Testis (tissue), 3 donors: Measurements from ENCODE around the gene HS1BP3. TPM values are rescaled to one million over a fixed set of nuclear protein-coding genes. Genes with fewer than 3 reads are reported as not detected.

Experiments used
- DNase-seq: peaks from one replicate; pipeline ENCODE4 v3.0.0-alpha.2; 2019
- H3K27ac ChIP-seq, 2 donors: fragments of 200-600 bp; sonication (generic); one replicate each; pipeline ENCODE4 v1.5.1; 2019
- H3K27me3 ChIP-seq: fragments of 200-600 bp; sonication (generic); one replicate; pipeline ENCODE4 v1.5.1; 2019
- H3K36me3 ChIP-seq: fragments of 200-600 bp; sonication (generic); one replicate; pipeline ENCODE4 v1.5.1; 2017; ENCODE audit warnings: low read depth; ENCODE audit errors: missing control alignments
- H3K4me1 ChIP-seq: fragments of 200-600 bp; sonication (generic); one replicate; pipeline ENCODE4 v1.5.1; 2019
- H3K4me3 ChIP-seq, 2 donors: fragments of 200-600 bp; sonication (generic); one replicate each; pipeline ENCODE4 v1.5.1; 2017 to 2019
- H3K9me3 ChIP-seq: fragments of 200-600 bp; sonication (generic); one replicate; pipeline ENCODE4 v1.5.1; 2017
- CTCF ChIP-seq, 3 experiments: fragments of 450-650 bp in 2 of 3; fragments of 200-600 bp in 1 of 3; sonication (generic) in 1 of 3; IDR thresholded peaks; one replicate each; pipeline ENCODE4 v1.5.1; 2016 to 2019; ENCODE audit warnings: antibody characterized with exemption in 3 of 3, mild to moderate bottlenecking in 2 of 3, moderate library complexity in 1 of 3
- POLR2A ChIP-seq: fragments of 450-650 bp; IDR thresholded peaks from one replicate; pipeline ENCODE4 v1.6.1; 2017; ENCODE audit warnings: antibody characterized with exemption, mild to moderate bottlenecking, moderate library complexity
- WGBS, 2 donors: methylation state at CpG; one replicate each; pipeline ENCODE4 v1.1.5; 2018; 5-methylcytosine and 5-hydroxymethylcytosine counted together
- intact Hi-C: fragments of 100-400 bp; cut with DNase I; formaldehyde crosslinking; loops from one replicate; pipeline ENCODE4 v1.15.1; 2023; ENCODE audit warnings: low total_unique reads
- polyA plus RNA-seq: library from polyadenylated mRNA; stranded (reverse); fragments of 350-450 nt; fragmentation: Illumina TruSeq; extraction: RNeasy Lipid Tissue Mini Kit (QIAGEN cat#74804); gene quantifications from one replicate; pipeline ENCODE4 v1.2.3, GENCODE V29; 2014; ENCODE audit warnings: low read depth, low replicate concordance; ENCODE audit not compliant: insufficient read depth
- total RNA-seq, 2 donors: library from RNA; depleted of rRNA; stranded (reverse); fragments of >200 nt; gene quantifications; one replicate each; pipeline ENCODE4 v1.2.3, GENCODE V29; 2016

The HS1BP3 gene
- total and polyA plus RNA-seq, 3 donors from 2014 or later: 23.5 to 31.6 (median 25.0) TPM

GRCh38 chr2:20693317-20693716, 42.4 kb upstream of the HS1BP3 start:
- Histone ChIP-seq H3K4me1 (no peaks in the 10 kb centered on the region), H3K4me3 (no peak overlapping the region), H3K36me3 (no peaks in the 10 kb centered on the region), H3K9me3 (no peaks in the 10 kb centered on the region), H3K27me3 (no peaks in the 10 kb centered on the region), H3K27ac (no peak overlapping the region)
- intact Hi-C loops: no loop called here
- TF ChIP-seq POLR2A: no peak
- no peak for DNase-seq
- WGBS, 2 donors: 86 to 89% methylated on average over 3 of the region's 3 CpGs

GRCh38 chr2:20692081-20692480, 41.2 kb upstream of the HS1BP3 start:
- Histone ChIP-seq H3K27me3 (no peaks in the 10 kb centered on the region), H3K9me3 (no peaks in the 10 kb centered on the region), H3K27ac (no peak overlapping the region), H3K4me1 (no peaks in the 10 kb centered on the region), H3K36me3 (no peaks in the 10 kb centered on the region), H3K4me3 (no peak overlapping the region)
- 93 to 97% methylated on average over 2 of the region's 2 CpGs for WGBS, 2 donors
- intact Hi-C loops: no loop called here
- DNase-seq: no peak
- TF ChIP-seq CTCF (IDR thresholded peaks at IDR 0.05): no peak
- TF ChIP-seq POLR2A: no peak

- Histone ChIP-seq H3K9me3 (no peaks in the 10 kb centered on the region), H3K4me3 (no peak overlapping the region), H3K4me1 (no peaks in the 10 kb centered on the region), H3K27ac (no peak overlapping the region), H3K27me3 (no peaks in the 10 kb centered on the region), H3K36me3 (no peaks in the 10 kb centered on the region)
- TF ChIP-seq CTCF (IDR thresholded peaks at IDR 0.05) (no peak), POLR2A (no peak)
- WGBS, 2 donors: 83 to 88% methylated on average over 6 of the region's 6 CpGs
- DNase-seq: no peak
- intact Hi-C loops: no loop called here
These were observed 40.3 kb upstream of the HS1BP3 start for GRCh38 chr2:20691076-20691734.

- Histone ChIP-seq H3K27ac (no peak overlapping the region), H3K4me1 (no peaks in the 10 kb centered on the region), H3K36me3 (no peaks in the 10 kb centered on the region), H3K4me3 (no peak overlapping the region), H3K27me3 (no peaks in the 10 kb centered on the region), H3K9me3 (no peaks in the 10 kb centered on the region)
- intact Hi-C loops: no loop called here
- WGBS, 2 donors: 90 to 94% methylated on average over 11 of the region's 11 CpGs
- TF ChIP-seq CTCF (IDR thresholded peaks at IDR 0.05) (no peak), POLR2A (no peak)
- no peak for DNase-seq
These were observed 38.7 kb upstream of the HS1BP3 start for GRCh38 chr2:20689428-20690264.

- DNase-seq: no peak
- Histone ChIP-seq H3K9me3 (no peaks in the 10 kb centered on the region), H3K27me3 (no peaks in the 10 kb centered on the region), H3K4me1 (no peaks in the 10 kb centered on the region), H3K27ac (no peak overlapping the region), H3K4me3 (no peak overlapping the region), H3K36me3 (no peaks in the 10 kb centered on the region)
- intact Hi-C loops: no loop called here
- TF ChIP-seq POLR2A: no peak
- TF ChIP-seq CTCF (IDR thresholded peaks at IDR 0.05): no peak
- WGBS, 2 donors: 92 to 95% methylated on average over 4 of the region's 4 CpGs
These were observed 36.4 kb upstream of the HS1BP3 start for GRCh38 chr2:20687260-20687832.
